ENCODE measurements around the gene GSK3A. TPM values are rescaled to one million over a fixed set of nuclear protein-coding genes. Genes with fewer than 3 reads are reported as not detected.

GSK3A gene
- total and polyA plus RNA-seq, 2 of the 8 experiments (the other 6 are each of a cell fraction or from before 2014, with no cell fraction given), result 55.3 to 84.0 TPM

GRCh38 chr19:42287017-42287826 lies 44.8 kb upstream of the GSK3A start (continued):
- no peak for TF ChIP-seq CTCF (IDR thresholded peaks at IDR 0.05; ENCODE audit: control extremely low read depth in 1 of 3, insufficient read depth in 1 of 3, low read depth in 1 of 3, low read length in 3 of 3)
- no peak for TF ChIP-seq BRCA1 (IDR thresholded peaks at IDR 0.05; ENCODE audit: low read depth, low read length)
- no peak for TF ChIP-seq TEAD4 (IDR thresholded peaks at IDR 0.05; ENCODE audit: low read depth, low read length)
- no peak for TF ChIP-seq SIN3A (conservative IDR thresholded peaks at IDR 0.05 in 1 of 2, IDR thresholded peaks at IDR 0.05 in 1 of 2; ENCODE audit: low read depth in 1 of 2, low read length in 2 of 2)
